Liver (tissue), 9 donors: Measurements from ENCODE around the gene ALK. TPM values are rescaled to one million over a fixed set of nuclear protein-coding genes. Genes with fewer than 3 reads are reported as not detected.

Experiments
- DNase-seq: peaks from one replicate; pipeline ENCODE4 v3.0.0-alpha.2; 2017; ENCODE audit warnings: low spot score
- H3K27ac ChIP-seq, 2 donors: one replicate each; pipeline ENCODE4 v1.7.0; 2013; ENCODE audit warnings: inconsistent platforms in 2 of 2, low read length in 2 of 2, control low read depth in 1 of 2, low read depth in 1 of 2, mild to moderate bottlenecking in 1 of 2
- H3K27me3 ChIP-seq, 4 donors: one replicate each; pipeline versions ENCODE4 v1.6.1 to v1.7.0; 2013; ENCODE audit warnings: low read length in 3 of 4, inconsistent platforms in 1 of 4, mild to moderate bottlenecking in 1 of 4, moderate library complexity in 1 of 4; ENCODE audit not compliant: control insufficient read depth in 4 of 4, insufficient read depth in 4 of 4
- H3K36me3 ChIP-seq, 4 donors: one replicate each; pipeline versions ENCODE4 v1.6.1 to v1.7.0; 2013; ENCODE audit warnings: low read length in 3 of 4, mild to moderate bottlenecking in 3 of 4, low read depth in 1 of 4, moderate library complexity in 1 of 4; ENCODE audit not compliant: control insufficient read depth in 4 of 4, insufficient read depth in 3 of 4
- H3K4me1 ChIP-seq, 4 donors: one replicate each; pipeline versions ENCODE4 v1.6.1 to v1.7.0; 2013; ENCODE audit warnings: low read length in 3 of 4, mild to moderate bottlenecking in 3 of 4, moderate library complexity in 1 of 4; ENCODE audit not compliant: control insufficient read depth in 4 of 4, insufficient read depth in 4 of 4
- H3K4me3 ChIP-seq, 3 donors: one replicate each; pipeline versions ENCODE4 v1.6.1 to v1.7.0; 2013; ENCODE audit warnings: low read length in 3 of 3, control low read depth in 1 of 3, low read depth in 1 of 3, mild to moderate bottlenecking in 1 of 3
- H3K9ac ChIP-seq, 2 donors: one replicate each; pipeline ENCODE4 v1.7.0; 2013; ENCODE audit warnings: low read length in 2 of 2, mild to moderate bottlenecking in 2 of 2, moderate library complexity in 2 of 2, control low read depth in 1 of 2, low read depth in 1 of 2
- H3K9me3 ChIP-seq, 4 donors: one replicate each; pipeline versions ENCODE4 v1.6.1 to v1.7.0; 2013; ENCODE audit warnings: low read length in 3 of 4; ENCODE audit not compliant: control insufficient read depth in 4 of 4
- CTCF ChIP-seq: fragments of 150-350 bp; IDR thresholded peaks from 2 replicates; pipeline ENCODE4 v1.5.1; 2017; ENCODE audit warnings: improper control_type of control experiment, low read depth, low read length; ENCODE audit not compliant: missing input control
- EGR1 ChIP-seq, 2 donors: IDR thresholded peaks; 2 replicates each; pipeline ENCODE4 v1.6.1; 2016 to 2018; ENCODE audit warnings: antibody characterized with exemption in 2 of 2, low read depth in 2 of 2
- FOXA1 ChIP-seq: IDR thresholded peaks from 2 replicates; pipeline ENCODE4 v1.6.1; 2016; ENCODE audit warnings: antibody characterized with exemption
- FOXA2 ChIP-seq: IDR thresholded peaks from 2 replicates; pipeline ENCODE4 v1.6.1; 2016; ENCODE audit warnings: antibody characterized with exemption
- HNF4A ChIP-seq, 2 donors: conservative IDR thresholded peaks; 2 replicates each; pipeline ENCODE4 v1.6.1; 2016; ENCODE audit warnings: antibody characterized with exemption in 2 of 2, mild to moderate bottlenecking in 2 of 2
- HNF4G ChIP-seq: IDR thresholded peaks from 2 replicates; pipeline ENCODE4 v1.6.1; 2016; ENCODE audit warnings: antibody characterized with exemption
- RAD21 ChIP-seq, 2 donors: IDR thresholded peaks; 2 replicates each; pipeline ENCODE4 v1.6.1; 2016; ENCODE audit warnings: antibody characterized with exemption in 2 of 2, mild to moderate bottlenecking in 2 of 2
- REST ChIP-seq: IDR thresholded peaks from 2 replicates; pipeline ENCODE4 v1.6.1; 2016; ENCODE audit warnings: antibody characterized with exemption, mild to moderate bottlenecking
- RXRA ChIP-seq, 2 donors: IDR thresholded peaks; 2 replicates each; pipeline ENCODE4 v1.6.1; 2017 to 2018; ENCODE audit warnings: antibody characterized with exemption in 2 of 2, mild to moderate bottlenecking in 1 of 2
- TAF1 ChIP-seq: conservative IDR thresholded peaks from 2 replicates; pipeline ENCODE4 v1.6.1; 2016; ENCODE audit warnings: antibody characterized with exemption, mild to moderate bottlenecking
- WGBS: extraction: QIAGEN DNeasy Blood & Tissue Kit; methylation state at CpG from one replicate; pipeline ENCODE4 v1.1.7; 2013; 5-methylcytosine and 5-hydroxymethylcytosine counted together
- polyA plus RNA-seq, 2 donors: library from polyadenylated mRNA; stranded (reverse) in 1 of 2; unstranded in 1 of 2; fragments of 200-250 nt in 1 of 2; fragments of >200 nt in 1 of 2; fragmentation: Nextera tagmentation in 1 of 2; extraction: Ambion mirVana in 1 of 2; gene quantifications; one replicate each; pipeline versions ENCODE4 v1.2.1 to v1.2.3, GENCODE V29; 2013 to 2015
- total RNA-seq, 2 donors: library from RNA; depleted of rRNA; stranded (reverse); fragments of >200 nt; gene quantifications; one replicate each; pipeline ENCODE4 v1.2.3, GENCODE V29; 2014
- TF ChIP-seq, protein P1 (sequence below): IDR thresholded peaks from 2 replicates; pipeline ENCODE4 v1.6.1; 2016; ENCODE audit warnings: antibody characterized with exemption
- donor health status: healthy.
- donor health status: healthy.
- donor health status: healthy.
- donor health status: healthy.
- donor health status: healthy.

The ALK gene
- total and polyA plus RNA-seq, 4 donors, result under 0.01 TPM; not detected in 3

DNA sequence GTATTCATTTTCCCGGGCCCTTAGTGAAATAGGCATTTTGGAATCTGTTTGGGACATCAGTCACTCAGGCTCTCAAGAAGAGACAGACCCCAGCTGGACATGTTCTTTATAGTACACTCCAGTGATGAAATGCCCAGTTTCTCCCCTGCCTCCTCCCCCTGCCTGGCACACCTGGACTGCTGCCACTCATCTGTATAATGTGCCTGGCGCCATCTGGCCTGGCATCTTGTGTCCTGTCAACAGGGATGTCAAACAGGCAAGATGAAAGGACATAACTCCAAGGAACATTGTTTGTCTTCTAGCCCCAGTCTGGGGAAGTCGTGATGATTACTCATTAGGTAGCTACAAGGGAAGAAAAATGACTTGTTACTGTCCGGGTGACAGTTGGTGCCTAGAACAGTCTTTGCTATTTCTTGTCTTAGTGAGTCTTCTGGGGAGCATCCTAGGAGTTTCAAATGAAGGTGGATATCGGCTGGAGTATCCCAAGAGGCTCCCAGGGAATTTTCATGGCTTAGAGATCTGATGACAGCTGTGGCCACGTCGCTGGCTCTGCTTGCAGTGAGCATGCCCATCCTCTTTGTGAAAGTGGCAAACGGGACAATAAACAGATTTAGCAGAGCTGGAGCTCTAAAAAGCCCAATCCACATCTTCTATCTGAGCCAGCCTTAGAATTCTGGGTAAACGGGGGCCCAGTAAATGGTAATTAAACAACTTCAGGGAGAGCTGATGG lies 153.6 kb downstream of the ALK start:
- H3K4me3 ChIP-seq, result no peak overlapping the region
- H3K4me1 ChIP-seq, result no peaks in the 10 kb centered on the region
- H3K27ac ChIP-seq, result no peak overlapping the region
- no peaks in the 10 kb centered on the region for H3K27me3 ChIP-seq
- no peak for TF ChIP-seq REST
- no peak for TF ChIP-seq HNF4A (conservative IDR thresholded peaks at IDR 0.05)
- TF ChIP-seq EGR1 (IDR thresholded peaks at IDR 0.05; ENCODE audit: low read depth in 2 of 2), result no peak
- no peak for TF ChIP-seq RXRA (IDR thresholded peaks at IDR 0.05)
- TF ChIP-seq, protein P1, sequence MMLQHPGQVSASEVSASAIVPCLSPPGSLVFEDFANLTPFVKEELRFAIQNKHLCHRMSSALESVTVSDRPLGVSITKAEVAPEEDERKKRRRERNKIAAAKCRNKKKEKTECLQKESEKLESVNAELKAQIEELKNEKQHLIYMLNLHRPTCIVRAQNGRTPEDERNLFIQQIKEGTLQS, result no peak
- DNase-seq, result no peak
- WGBS, result 72% methylated on average over 9 of the region's 9 CpGs
- H3K9me3 ChIP-seq, result no peaks in the 10 kb centered on the region
- H3K36me3 ChIP-seq, result no peaks in the 10 kb centered on the region
- H3K9ac ChIP-seq, result no peak overlapping the region

GRCh38 chr2:29766191-29766590 lies 155.2 kb downstream of the ALK start:
- DNase-seq, result no peak
- Histone ChIP-seq H3K9ac (no peak overlapping the region), H3K27me3 (no peaks in the 10 kb centered on the region), H3K27ac (no peak overlapping the region), H3K4me3 (no peak overlapping the region), H3K4me1 (no peaks in the 10 kb centered on the region), H3K9me3 (no peaks in the 10 kb centered on the region), H3K36me3 (no peaks in the 10 kb centered on the region)
- TF ChIP-seq RAD21 (IDR thresholded peaks at IDR 0.05), result no peak
- no peak for TF ChIP-seq TAF1
- no peak for TF ChIP-seq EGR1 (IDR thresholded peaks at IDR 0.05; ENCODE audit: low read depth in 2 of 2)
- WGBS, result 70% methylated on average over 1 of the region's 1 CpG

GRCh38 chr2:29765721-29766120 lies 155.7 kb downstream of the ALK start:
- whole genome bisulfite sequencing, result 88% methylated on average over 1 of the region's 1 CpG
- Histone ChIP-seq H3K27me3 (no peaks in the 10 kb centered on the region), H3K4me3 (no peak overlapping the region), H3K9me3 (no peaks in the 10 kb centered on the region), H3K9ac (no peak overlapping the region), H3K36me3 (no peaks in the 10 kb centered on the region), H3K4me1 (no peaks in the 10 kb centered on the region), H3K27ac (no peak overlapping the region)
- TF ChIP-seq HNF4A (conservative IDR thresholded peaks at IDR 0.05) (no peak), FOXA2 (no peak), REST (no peak), EGR1 (IDR thresholded peaks at IDR 0.05; ENCODE audit: low read depth in 2 of 2) (no peak), CTCF (no peak), TAF1 (no peak), HNF4G (no peak), RAD21 (IDR thresholded peaks at IDR 0.05) (no peak), FOXA1 (no peak)
- TF ChIP-seq, protein P1, result no peak
- no peak for DNase-seq
